ENCODE measurements around the gene LRRC8B. TPM values are rescaled to one million over a fixed set of nuclear protein-coding genes. Genes with fewer than 3 reads are reported as not detected.
"Not testable (repeated sequence)": the region's sequence is repeated elsewhere in the genome, so short reads cannot be mapped to it uniquely, and the experiment has no call there.

The LRRC8B gene
- total RNA-seq, 1 donor from 2014 or later: 3.6 TPM

- no peak for TF ChIP-seq CTCF (IDR thresholded peaks at IDR 0.05; ENCODE audit: borderline replicate concordance)
- Histone ChIP-seq H3K27me3 (ENCODE audit: low read depth) (no peaks in the 10 kb centered on the region), H3K36me3 (no peaks in the 10 kb centered on the region), H3K27ac (replicated peaks) (no peak overlapping the region), H3K9me3 (replicated peaks) (no peaks in the 10 kb centered on the region), H3K4me3 (no peak overlapping the region), H3K4me1 (peaks cover 6% of the 10 kb centered on the region)
- intact Hi-C loops (cut with micrococcal nuclease): no loop called here
- no peak for DNase-seq
Observed at GRCh38 chr1:89502042-89502441, 22.6 kb upstream of the LRRC8B start.

GRCh38 chr1:89502895-89503294 is 21.7 kb upstream of the LRRC8B start:
- no peak for DNase-seq
- Histone ChIP-seq H3K4me1 (peaks cover 6% of the 10 kb centered on the region), H3K27me3 (ENCODE audit: low read depth) (no peaks in the 10 kb centered on the region), H3K9me3 (replicated peaks) (no peaks in the 10 kb centered on the region), H3K27ac (replicated peaks) (no peak overlapping the region), H3K4me3 (no peak overlapping the region), H3K36me3 (no peaks in the 10 kb centered on the region)
- intact Hi-C loops (cut with micrococcal nuclease): no loop called here
- no peak for TF ChIP-seq CTCF (IDR thresholded peaks at IDR 0.05; ENCODE audit: borderline replicate concordance)

DNA sequence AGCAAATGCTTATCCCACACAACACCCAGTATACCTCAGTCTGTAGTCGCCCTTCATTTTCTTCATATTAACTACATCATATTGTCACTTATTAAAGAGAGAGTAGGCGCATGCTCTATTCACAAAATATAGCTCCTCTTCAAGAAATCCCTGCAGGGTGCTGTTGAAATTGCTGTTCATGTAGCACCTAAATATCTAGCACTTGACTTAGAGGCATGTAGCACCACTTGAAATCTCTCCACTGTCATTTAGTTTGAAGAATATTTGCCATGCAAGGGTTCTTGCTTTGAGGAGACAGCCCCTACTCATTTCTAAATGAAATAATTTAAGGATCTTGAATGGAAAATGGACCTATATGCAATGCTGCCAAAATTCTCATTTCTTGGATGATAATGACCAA is 20.9 kb upstream of the LRRC8B start:
- intact Hi-C loops (cut with micrococcal nuclease): no loop called here
- Histone ChIP-seq H3K27ac (replicated peaks) (no peak overlapping the region), H3K4me1 (peaks cover 6% of the 10 kb centered on the region), H3K36me3 (no peaks in the 10 kb centered on the region), H3K4me3 (no peak overlapping the region), H3K27me3 (ENCODE audit: low read depth) (no peaks in the 10 kb centered on the region), H3K9me3 (replicated peaks) (no peaks in the 10 kb centered on the region)
- no peak for DNase-seq
- no peak for TF ChIP-seq CTCF (IDR thresholded peaks at IDR 0.05; ENCODE audit: borderline replicate concordance)

DNA sequence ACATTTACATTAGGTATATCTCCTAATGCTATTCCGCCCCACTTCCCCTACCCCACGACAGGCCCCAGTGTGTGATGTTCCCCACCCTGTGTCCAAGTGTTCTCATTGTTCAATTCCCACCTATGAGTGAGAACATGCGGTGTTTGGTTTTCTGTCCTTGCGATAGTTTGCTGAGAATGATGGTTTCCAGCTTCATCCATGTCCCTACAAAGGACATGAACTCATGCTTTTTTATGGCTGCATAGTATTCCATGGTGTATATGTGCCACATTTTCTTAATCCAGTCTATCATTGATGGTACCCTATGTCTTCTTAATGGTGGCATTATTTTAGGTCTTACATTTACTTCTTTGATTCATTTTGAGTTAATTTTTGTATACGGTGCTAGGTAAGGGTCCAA is 14.6 kb upstream of the LRRC8B start:
- H3K4me1 ChIP-seq; H3K27ac ChIP-seq (replicated peaks); H3K4me3 ChIP-seq; intact Hi-C loops (cut with micrococcal nuclease); DNase-seq; H3K36me3 ChIP-seq; H3K27me3 ChIP-seq (ENCODE audit: low read depth): not testable (repeated sequence)
- peaks cover 12% of the 10 kb centered on the region for H3K9me3 ChIP-seq (replicated peaks)

DNA sequence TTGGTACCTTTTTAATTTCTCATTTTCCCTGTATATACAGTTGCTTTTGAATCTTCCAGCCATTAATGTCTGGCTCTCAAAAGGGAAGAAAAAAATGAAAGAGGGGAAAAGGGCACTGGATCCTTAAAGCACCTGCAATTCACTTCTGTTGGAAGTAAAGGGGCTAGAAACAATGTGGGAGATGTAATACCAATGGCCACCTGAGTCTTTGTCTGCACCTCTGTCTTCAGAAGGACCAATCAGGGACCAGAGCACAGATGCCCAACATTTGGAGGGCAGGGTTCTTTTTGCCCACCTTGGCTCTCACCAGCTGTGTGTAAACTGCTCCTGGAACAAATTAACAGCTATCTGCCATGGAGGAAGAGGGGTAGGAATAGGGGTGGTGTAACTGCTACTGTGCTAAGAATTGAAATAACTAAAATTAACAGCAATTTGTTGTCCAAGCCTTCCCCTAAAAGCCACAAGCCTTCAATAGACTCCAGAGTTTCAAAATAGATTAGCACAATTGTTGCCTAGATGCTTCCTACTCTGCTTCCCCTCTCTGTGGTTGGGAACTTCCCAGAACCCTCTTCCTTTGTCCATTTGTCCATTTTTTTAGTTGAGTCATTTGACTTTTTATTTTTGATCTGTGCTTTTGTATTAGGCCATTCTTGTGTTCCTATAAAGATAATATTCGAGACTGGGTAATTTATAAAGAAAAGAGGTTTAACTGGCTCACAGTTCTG is 11.5 kb upstream of the LRRC8B start:
- no peak overlapping the region for H3K4me3 ChIP-seq
- no peak overlapping the region for H3K27ac ChIP-seq (replicated peaks)
- H3K4me1 ChIP-seq: no peaks in the 10 kb centered on the region
- H3K27me3 ChIP-seq (ENCODE audit: low read depth): no peaks in the 10 kb centered on the region
- H3K9me3 ChIP-seq (replicated peaks): peaks cover 12% of the 10 kb centered on the region
- no peaks in the 10 kb centered on the region for H3K36me3 ChIP-seq
- intact Hi-C loops (cut with micrococcal nuclease): no loop called here
- no peak for TF ChIP-seq CTCF (IDR thresholded peaks at IDR 0.05; ENCODE audit: borderline replicate concordance)
- no peak for DNase-seq

DNA sequence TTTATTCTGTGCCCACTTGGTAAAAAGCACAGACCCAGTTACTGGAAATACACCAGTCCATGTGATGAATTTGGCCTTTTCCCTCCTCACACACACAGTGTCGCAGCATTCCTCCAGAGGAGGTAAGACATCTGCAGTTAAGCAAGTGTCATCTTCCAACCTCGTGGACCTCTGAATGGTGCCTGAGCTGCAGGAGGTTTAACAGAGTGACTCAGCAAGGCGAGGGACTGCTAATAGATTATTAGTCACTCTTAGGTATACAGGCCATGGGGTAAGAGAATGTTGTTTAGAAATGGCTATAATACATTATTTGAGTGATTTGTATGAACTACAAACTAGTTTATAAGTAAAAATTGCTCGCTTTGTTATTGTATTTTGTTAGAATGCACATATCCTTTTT is 8.6 kb upstream of the LRRC8B start:
- no peak for TF ChIP-seq CTCF (IDR thresholded peaks at IDR 0.05; ENCODE audit: borderline replicate concordance)
- intact Hi-C loops (cut with micrococcal nuclease): no loop called here

More for the DNA sequence above, 8.6 kb upstream of the LRRC8B start:
- no peaks in the 10 kb centered on the region for H3K36me3 ChIP-seq
- H3K4me1 ChIP-seq: peaks cover 9% of the 10 kb centered on the region
- H3K4me3 ChIP-seq: no peak overlapping the region
- H3K27ac ChIP-seq (replicated peaks): no peak overlapping the region
- H3K9me3 ChIP-seq (replicated peaks): peaks cover 3% of the 10 kb centered on the region
- no peaks in the 10 kb centered on the region for H3K27me3 ChIP-seq (ENCODE audit: low read depth)
- no peak for DNase-seq
